ENCODE data around the gene UQCRFS1.
"Not testable (repeated sequence)": the region's sequence is repeated elsewhere in the genome, so short reads cannot be mapped to it uniquely, and the experiment has no call there.

Gene UQCRFS1

GRCh38 chr19:29212648-29213573 is at the start of gene UQCRFS1:
TSS of gene UQCRFS1 (minus strand) at chr19:29213151. CDS start at chr19:29213118, 33 bp downstream.
- peak; percentile 96 to 97 for DNase-seq

GRCh38 chr19:29262085-29262484 is 49.1 kb upstream of the UQCRFS1 start:
- DNase-seq, result no peak

GRCh38 chr19:29260477-29261317 is 47.7 kb upstream of the UQCRFS1 start:
- DNase-seq, result peak; percentile 6 to 18

- no peak for DNase-seq
Measured at GRCh38 chr19:29259867-29260281, 46.9 kb upstream of the UQCRFS1 start.

- no peak for DNase-seq
Measured at GRCh38 chr19:29259153-29259552, 46.2 kb upstream of the UQCRFS1 start.

- no peak for DNase-seq
Measured at GRCh38 chr19:29256516-29256915, 43.6 kb upstream of the UQCRFS1 start.

GRCh38 chr19:29255912-29256311 is 43.0 kb upstream of the UQCRFS1 start:
- DNase-seq, result no peak

GRCh38 chr19:29255006-29255405 is 42.1 kb upstream of the UQCRFS1 start:
- no peak for DNase-seq

- not testable (repeated sequence) for DNase-seq
Measured at GRCh38 chr19:29249798-29250197, 36.8 kb upstream of the UQCRFS1 start.

- DNase-seq, result no peak
Measured at GRCh38 chr19:29248332-29248844, 35.4 kb upstream of the UQCRFS1 start.

GRCh38 chr19:29247872-29248271 is 34.9 kb upstream of the UQCRFS1 start:
- no peak for DNase-seq

GRCh38 chr19:29247471-29247870 is 34.5 kb upstream of the UQCRFS1 start:
- no peak for DNase-seq

- no peak for DNase-seq
Measured at GRCh38 chr19:29247051-29247450, 34.1 kb upstream of the UQCRFS1 start.

- DNase-seq, result no peak
Measured at GRCh38 chr19:29245215-29245614, 32.3 kb upstream of the UQCRFS1 start.

GRCh38 chr19:29241324-29241723 is 28.4 kb upstream of the UQCRFS1 start:
- no peak for DNase-seq

GRCh38 chr19:29239213-29239776 is 26.3 kb upstream of the UQCRFS1 start:
- DNase-seq, result no peak

GRCh38 chr19:29233591-29233990 is 20.6 kb upstream of the UQCRFS1 start:
- DNase-seq, result no peak

- DNase-seq, result no peak
Measured at GRCh38 chr19:29232315-29232852, 19.4 kb upstream of the UQCRFS1 start.

- not testable (repeated sequence) for DNase-seq
Measured at GRCh38 chr19:29231306-29231705, 18.4 kb upstream of the UQCRFS1 start.

- DNase-seq, result no peak
Measured at GRCh38 chr19:29217616-29218015, 4.7 kb upstream of the UQCRFS1 start.

GRCh38 chr19:29216021-29216420 is 3.1 kb upstream of the UQCRFS1 start:
- no peak for DNase-seq

- DNase-seq, result no peak
Measured at GRCh38 chr19:29215322-29215845, 2.4 kb upstream of the UQCRFS1 start.

- no peak for DNase-seq
Measured at GRCh38 chr19:29214411-29214810, 1.5 kb upstream of the UQCRFS1 start.
